Dedifferentiated amniotic fluid mesenchymal stem cell (primary cell): ENCODE results near the gene ARF1.
"Not testable (repeated sequence)": the region's sequence is repeated elsewhere in the genome, so short reads cannot be mapped to it uniquely, and the experiment has no call there.

Source experiments
- DNase-seq: peaks from one replicate; pipeline ENCODE4 v3.0.0-alpha.2; 2016; ENCODE audit errors: extremely low spot score

Gene ARF1

DNA sequence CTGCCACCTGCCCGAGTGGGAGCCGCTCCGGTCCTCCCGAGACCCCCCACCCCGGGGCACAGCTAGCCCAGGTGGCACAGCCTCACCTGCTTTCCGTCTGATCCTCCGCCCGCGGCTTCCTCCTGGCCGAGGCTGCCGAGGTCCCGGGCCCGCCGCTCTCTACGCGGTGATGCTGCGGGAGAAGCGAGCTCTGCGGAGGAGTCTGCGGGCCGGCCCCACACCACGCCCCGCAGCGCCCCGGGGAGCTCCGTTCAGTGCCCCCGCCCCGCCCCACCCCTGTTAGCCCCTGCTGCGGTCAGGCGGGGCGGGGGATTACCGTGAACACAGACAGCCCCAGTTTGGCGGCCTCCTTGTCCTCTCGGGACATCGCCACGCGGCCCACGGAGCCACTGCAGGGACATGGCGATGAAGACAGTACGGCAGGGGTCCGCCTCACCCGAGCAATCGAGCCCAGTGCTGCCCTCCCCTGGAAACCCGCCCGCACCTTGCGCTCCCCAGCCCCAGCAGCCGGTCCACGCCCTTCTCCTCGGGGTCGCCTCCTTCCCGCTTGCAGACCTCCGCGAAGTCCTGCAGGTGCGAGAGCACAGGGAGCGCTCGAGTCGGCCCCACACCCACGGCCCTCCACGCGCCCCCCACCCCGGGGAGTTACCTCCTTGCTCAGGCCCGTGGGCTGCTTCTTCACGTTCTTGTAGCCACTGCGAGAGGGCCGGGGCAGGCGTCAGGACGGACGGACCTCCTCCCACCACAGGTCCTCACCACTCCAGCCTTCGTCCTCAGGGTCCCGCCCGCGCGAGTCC, 19.7 kb downstream of the ARF1 start:
- no peak for DNase-seq

- peak; percentile 90 for DNase-seq
These were observed 20.5 kb downstream of the ARF1 start, which contains the start of gene C1orf35 for GRCh38 chr1:228102791-228103620. Gene C1orf35 (minus strand): TSS chr1:228103325. CDS start chr1:228103227, 98 bp downstream.

DNA sequence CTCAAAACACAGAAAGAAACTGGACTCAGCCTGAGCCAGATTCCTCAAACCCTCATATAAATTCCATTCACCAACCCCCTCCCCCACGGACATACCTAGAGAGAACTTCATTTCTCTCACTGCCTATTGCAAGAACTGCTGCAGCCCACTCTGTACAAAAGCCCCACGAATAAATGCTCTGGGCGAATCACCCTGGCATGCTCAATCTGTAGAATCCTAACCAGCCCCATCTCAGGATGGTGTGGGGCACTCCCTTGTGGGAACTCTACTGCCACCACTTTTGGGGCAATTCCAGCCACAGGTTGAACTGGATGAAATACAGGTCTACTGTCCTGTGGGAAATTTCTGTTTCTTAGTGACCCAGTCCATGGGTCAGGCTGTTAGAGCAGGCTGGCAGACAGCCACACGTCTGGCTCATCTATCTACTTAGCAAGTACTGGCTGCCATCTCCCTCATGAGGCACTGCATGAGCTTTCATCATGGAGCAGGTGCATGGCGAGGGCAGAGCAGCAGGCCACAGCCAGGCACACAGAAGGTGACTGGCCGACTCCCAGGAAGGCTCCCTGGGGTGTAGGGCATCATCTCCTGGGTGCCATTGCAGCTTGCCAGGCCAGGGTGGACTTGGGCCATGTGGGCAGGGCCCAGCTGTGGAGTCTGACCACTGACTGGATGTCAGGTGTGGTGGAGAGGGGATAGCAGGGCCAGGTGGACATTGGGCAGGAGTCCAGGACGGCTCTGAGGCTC, 22.2 kb downstream of the ARF1 start:
- no peak for DNase-seq

DNA sequence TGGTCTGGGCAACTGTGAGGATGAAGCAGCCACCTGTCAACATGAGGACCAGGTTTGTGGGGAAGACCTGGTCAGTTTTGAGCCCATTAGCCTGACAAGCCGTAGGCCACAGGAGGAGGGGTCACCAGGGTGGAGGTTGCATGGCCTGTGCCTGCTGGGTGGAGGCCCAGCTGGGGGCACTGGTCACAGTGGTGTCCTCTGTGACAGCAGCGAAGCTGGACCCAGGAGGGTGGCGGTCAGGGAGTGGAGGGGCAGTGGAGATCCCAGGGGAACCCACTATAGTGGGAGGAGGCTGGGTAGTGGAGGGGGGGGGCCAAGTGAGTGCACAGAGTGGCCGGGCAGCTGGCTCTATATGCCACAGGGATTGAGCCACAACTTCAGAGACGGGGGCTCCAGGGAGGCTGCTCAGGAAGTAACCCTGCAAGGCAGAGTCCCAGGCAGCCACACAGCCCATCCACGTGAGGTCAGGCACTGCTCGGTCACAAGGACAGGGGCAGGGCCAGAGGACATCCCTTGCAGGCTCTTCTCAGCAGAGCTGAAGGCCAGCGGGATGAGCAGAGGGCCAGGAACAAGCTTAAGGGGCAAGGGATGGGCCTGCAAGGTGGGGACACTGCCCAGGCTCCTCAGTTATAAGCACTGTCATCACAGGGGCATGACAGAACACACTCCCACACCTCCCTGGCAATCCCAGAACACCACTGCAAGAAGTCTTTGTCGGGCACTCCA, 22.9 kb downstream of the ARF1 start:
- DNase-seq, result no peak

DNA sequence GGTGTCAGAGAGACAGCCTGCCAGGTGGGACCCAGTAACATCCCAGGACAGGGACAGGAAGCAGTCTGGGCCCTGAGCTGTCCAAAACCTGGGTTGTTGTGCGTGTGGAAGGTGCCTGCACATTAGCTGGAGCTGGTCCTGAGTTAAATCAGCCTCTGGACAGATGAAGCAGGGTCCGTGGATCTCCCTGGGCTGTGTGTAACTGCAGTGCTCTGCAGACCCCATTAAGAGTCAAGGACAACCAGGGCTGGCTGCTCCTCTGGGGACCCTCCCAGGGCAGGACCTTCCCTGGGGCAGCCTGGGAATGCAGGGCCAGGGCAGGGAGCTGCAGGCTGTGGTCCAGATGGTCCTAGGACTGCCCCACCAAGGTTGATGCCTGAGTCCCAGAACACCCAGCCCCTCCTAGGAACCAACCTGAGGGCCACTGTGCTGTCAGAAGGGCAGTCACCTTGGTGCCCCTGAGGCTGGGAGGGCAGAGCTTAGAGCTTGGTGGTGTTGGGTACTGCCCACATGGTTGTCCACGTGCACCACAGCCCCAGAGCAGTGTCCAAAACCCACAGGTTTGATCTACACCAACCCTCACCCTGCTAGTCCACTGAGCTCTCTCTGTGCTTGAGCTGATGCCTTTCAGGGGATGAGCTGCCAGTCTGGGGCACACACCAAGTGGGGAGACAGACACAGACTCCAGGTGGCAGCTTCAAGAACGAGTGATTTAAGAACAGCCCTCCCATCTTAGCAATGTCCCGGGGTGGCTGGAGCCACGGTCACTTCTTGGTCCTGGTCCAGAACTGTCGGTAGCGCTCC, 23.7 kb downstream of the ARF1 start:
- DNase-seq, result no peak

- no peak for DNase-seq
These were observed 24.2 kb downstream of the ARF1 start for GRCh38 chr1:228106800-228107054.

DNA sequence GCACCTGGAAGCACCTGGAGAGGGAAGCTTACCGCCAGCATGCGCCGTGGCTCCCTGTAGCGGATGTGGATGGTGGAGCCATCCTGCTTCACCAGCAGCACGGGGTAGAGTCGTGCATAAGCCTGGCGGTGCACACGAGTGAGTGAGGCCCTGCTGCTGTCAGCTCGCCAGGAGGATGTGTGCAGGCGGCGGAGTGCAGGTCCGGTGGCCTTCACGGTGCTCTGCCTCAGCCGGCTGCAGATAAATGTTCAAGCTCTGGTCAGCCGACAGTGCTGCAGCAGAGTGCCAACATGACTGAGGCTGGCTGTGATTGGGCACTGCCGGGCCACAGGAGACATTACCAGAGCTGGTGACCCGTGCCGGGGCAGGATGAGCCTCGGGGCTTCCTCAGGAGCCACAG, 25.1 kb downstream of the ARF1 start:
- no peak for DNase-seq

GRCh38 chr1:228108055-228108690, 25.7 kb downstream of the ARF1 start:
- DNase-seq, result no peak

- no peak for DNase-seq
These were observed 26.2 kb downstream of the ARF1 start for GRCh38 chr1:228108742-228109072.

DNA sequence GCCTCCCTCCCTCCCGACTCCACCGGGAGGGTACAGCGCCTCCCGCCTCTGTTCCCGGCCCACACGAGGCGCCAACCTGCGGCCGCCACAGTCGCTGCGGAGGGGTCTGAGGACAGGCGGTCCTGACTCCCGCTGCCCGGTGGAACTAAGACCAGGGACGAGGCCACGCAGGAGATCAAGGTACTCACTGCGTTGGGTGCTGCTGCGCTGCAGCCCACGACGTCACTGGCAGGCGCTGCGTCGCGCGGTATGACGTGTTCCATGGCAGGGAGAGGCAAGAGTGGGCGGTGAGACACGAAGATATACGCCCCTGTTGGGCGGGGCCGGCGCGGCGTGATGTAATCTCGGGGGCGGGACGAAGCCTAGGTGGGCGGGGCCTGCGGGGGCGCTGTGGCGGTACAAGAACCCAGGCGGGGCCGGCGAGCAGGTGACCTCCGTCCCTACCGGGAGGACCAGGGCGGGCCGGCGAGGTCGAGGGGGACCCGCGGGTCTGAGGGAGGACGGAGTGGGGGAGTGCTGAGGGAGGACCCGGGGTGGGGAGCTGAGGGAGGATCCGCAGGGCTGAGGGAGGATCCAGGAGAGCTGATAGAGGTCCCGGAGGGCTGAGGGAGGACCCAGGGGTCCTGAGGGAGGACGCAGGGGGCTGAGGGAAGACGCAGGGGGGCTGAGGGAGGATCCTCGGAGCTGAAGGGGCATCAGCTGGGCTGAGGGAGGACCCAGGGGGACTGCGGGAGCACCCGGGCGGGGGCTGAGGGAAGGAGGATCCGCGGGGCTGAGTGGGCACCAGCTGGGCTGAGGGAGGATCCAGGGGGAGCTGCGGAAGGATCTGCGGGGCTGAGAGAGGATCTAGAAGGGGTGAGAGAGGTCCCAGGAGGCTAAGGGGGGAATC, 26.8 kb downstream of the ARF1 start, which contains the start of gene MRPL55:
Gene MRPL55, minus strand, starts transcription at position 227 of the 889 bp plus-strand sequence. CDS start 1,039 bp downstream, outside the sequence.
- DNase-seq, result peak; percentile 94

DNA sequence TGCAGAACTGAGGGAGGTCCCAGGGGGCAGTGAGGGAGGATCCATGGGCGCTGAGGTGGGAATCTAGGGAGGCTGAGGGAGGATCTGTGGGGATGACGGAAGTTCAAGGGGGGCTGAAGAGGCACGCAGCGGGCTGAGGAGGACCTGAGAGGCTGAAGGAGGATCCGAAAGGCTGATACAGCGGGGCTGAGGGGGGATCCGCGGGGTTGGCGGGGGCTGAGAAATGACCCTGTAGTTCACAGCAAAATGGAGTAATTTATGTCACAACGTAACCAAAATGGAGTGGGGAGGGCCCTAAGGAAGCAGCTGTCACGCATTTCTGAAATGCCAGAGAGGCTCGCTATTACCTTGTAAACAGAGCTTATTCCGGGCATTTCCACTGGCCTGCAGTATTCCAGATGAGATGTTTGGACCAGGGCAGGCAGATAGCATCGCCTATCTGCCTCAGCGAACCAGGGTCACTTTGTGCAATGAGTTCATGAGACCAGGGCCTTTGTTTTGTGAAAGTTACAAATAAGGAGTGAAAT, 27.5 kb downstream of the ARF1 start:
- DNase-seq, result no peak

DNA sequence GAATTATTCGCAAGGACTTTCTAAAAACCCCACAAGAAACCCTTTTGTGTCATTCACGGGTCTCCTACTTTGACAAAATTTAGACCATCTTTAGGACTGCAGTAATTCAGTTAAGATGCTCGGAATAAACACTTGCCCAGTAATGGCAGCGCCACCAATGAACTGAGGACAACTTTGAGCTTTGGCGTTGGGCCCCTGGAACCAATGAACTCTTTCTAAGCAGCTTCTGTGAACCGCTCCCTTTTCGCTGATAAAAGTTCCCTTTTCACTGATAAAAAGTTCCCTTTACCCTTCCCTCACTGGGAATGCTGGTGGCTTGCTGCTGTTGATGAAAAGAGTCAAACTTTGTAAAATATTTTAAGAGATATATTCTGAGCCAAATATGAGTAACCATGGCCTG, 28.0 kb downstream of the ARF1 start:
- no peak for DNase-seq

DNA sequence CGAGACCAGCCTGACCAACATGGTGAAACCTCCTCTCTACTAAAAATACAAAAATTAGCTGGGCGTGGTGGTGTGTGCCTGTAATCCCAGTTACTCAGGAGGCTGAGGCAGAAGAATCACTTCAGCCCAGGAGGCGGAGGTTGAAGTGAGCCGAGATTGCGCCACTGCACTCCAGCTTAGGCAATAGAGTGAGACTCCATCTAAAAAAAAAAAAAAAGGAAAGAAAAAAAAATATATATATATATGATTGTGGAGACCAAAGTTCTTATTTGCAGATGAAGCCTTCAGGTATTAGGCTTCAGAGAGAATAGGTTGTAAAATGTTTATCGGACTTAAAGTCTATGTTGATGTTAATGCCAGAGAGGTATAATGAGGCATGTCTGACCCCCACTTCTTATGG, 28.8 kb downstream of the ARF1 start:
- not testable (repeated sequence) for DNase-seq

GRCh38 chr1:228112167-228112566, 29.7 kb downstream of the ARF1 start:
- DNase-seq, result no peak

DNA sequence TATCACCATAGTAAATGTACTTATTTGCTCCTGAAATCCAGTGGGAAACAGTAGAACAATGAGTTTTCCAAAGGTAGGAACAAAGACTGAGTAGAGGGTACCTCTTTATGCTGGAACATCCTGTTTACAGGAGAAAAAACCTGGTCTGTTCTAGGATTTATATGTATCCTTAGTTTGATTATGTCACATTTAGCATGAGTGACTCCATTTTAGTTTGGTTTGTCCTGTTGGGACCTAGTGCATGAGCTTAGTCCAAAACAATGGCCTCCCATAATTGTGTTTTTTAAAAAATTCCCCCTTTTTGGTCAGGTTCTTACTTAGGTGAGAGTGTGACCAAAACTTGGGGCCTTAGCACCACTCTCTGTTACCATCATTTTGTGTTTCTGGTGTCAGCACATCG, 30.1 kb downstream of the ARF1 start:
- no peak for DNase-seq

DNA sequence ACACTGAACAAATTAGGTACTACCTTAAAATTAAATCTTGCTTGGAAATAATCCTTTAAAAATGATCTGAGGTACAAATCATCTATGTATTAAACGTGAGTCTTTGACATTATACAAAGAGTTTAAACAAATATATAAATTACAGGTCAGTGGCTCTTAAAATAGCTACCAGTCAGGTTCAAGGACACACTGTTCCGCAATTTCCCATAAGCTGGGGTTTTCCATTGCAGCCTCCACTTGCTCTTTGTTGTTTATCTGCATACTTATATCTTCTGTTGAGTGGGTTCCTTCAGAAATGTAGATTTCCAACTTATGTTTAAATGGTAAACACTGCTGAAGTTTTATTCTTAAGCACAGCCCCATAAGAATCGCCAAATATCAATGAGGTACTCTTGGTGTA, 32.3 kb downstream of the ARF1 start:
- DNase-seq, result no peak

- DNase-seq, result no peak
These were observed 34.8 kb downstream of the ARF1 start for GRCh38 chr1:228117335-228117734.

- no peak for DNase-seq
These were observed 35.5 kb downstream of the ARF1 start for GRCh38 chr1:228118040-228118439.

- DNase-seq, result no peak
These were observed 37.8 kb downstream of the ARF1 start for GRCh38 chr1:228120351-228120750.
